Fibroblast of pulmonary artery (primary cell): ENCODE data around the gene TNS3.

Source experiments
- DNase-seq: peaks from one replicate; pipeline ENCODE4 v3.0.0-alpha.2; 2010; ENCODE audit warnings: low read depth
- H3K4me3 ChIP-seq: replicated peaks from 2 replicates; pipeline ENCODE4 v1.5.1; 2011; ENCODE audit warnings: low read depth, mild to moderate bottlenecking, control low read depth, low read length, moderate library complexity
- TF ChIP-seq, protein P1 (sequence below): IDR thresholded peaks from 2 replicates; pipeline ENCODE4 v1.5.1; 2011; ENCODE audit warnings: mild to moderate bottlenecking, control low read depth, low read length, inconsistent platforms; ENCODE audit errors: missing control alignments

TNS3 gene

DNA sequence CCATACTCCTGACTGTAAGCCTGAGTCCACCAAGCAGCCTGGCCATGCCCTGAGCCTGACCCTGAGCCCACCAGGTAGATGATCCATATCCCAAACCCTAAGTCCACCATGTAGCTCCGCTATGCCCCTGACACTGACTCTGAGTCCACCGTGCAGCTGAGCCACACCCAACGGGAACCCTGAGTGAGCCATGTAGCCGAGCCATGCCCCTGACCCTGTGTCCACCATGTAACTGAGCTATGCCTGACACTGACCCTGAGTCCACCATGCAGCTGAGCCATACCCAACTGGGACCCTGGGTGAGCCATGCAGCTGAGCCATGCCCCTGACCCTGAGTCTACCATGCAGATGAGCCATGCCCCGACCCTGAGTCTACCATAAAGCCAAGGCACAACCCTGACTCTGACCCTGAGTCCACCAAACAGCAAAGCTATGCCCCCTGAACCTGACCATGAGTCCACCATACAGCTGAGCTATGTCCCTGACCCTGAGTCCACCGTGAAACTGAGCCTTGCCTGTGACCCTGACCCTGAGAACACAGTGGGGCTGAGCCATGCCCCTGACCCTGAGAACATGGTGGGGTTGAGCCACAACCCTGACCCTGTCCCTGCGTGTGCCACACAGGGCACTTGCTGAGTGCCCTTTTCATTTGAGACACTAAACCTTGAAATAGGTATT, 299.8 kb downstream of the TNS3 start:
- TF ChIP-seq, protein P1, sequence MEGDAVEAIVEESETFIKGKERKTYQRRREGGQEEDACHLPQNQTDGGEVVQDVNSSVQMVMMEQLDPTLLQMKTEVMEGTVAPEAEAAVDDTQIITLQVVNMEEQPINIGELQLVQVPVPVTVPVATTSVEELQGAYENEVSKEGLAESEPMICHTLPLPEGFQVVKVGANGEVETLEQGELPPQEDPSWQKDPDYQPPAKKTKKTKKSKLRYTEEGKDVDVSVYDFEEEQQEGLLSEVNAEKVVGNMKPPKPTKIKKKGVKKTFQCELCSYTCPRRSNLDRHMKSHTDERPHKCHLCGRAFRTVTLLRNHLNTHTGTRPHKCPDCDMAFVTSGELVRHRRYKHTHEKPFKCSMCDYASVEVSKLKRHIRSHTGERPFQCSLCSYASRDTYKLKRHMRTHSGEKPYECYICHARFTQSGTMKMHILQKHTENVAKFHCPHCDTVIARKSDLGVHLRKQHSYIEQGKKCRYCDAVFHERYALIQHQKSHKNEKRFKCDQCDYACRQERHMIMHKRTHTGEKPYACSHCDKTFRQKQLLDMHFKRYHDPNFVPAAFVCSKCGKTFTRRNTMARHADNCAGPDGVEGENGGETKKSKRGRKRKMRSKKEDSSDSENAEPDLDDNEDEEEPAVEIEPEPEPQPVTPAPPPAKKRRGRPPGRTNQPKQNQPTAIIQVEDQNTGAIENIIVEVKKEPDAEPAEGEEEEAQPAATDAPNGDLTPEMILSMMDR, result no peak

DNA sequence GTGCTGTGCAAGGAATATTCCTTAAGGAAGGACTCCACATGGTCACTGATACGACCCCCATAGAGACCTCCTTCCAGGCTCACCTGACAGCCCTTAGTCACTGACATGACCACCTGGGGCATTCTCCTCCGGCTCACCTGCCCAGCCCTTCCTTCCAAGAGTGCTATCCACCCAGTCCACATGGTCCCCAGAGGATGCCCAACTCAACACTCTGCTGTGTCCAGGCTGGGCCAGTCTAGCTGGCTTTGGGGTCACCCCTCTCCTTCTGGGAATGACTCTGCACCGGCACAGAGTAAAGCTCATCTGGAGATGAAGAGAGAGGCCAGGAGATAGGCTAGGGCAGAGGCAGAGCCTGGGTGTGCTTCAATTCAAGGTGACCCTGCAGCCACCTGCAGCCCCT, 300.8 kb downstream of the TNS3 start:
- TF ChIP-seq, protein P1, result no peak
- no peak overlapping the region for H3K4me3 ChIP-seq
- DNase-seq, result no peak

More for the DNA sequence above, 299.8 kb downstream of the TNS3 start:
- H3K4me3 ChIP-seq, result no peak overlapping the region
- DNase-seq, result no peak

DNA sequence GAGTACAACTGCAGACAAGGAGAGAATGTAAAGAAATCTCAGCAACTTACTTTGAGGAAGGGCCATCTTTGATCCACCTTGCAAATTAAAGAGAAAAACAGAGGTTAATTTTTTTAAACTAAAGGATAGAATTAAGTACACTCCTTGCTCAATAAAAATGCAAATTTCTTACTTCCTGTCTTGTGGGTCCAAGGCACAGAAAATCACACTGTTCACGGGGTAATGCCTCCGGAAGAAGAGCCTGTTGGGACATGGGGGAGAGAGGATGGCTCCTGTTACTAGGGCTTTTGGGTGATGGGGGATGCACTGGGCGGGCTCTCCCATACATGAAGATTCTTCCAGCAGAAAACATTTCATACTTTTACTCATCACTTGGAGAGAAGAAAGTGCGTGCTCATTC, 301.8 kb downstream of the TNS3 start:
- no peak for DNase-seq
- TF ChIP-seq, protein P1, result no peak
- no peak overlapping the region for H3K4me3 ChIP-seq

DNA sequence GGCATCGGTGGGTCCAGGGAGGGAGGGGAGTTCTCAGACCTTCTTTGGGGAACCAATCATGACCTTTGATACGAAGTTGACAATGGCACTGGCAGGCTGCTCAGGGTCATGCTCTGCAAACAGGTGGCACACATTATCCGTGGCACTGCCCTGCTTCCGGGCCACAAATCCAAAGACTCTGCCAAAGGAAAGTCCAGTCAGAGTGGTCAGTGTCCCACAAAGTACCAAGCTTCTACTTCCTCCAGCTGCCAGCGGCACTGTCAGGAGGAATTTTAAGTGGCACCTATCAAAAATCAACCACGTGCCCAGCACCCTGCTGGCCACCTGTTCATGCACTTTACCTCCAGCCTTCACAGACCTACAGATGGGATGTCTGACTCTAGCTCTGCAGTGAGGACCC, 303.9 kb downstream of the TNS3 start:
- no peak overlapping the region for H3K4me3 ChIP-seq
- TF ChIP-seq, protein P1, result no peak
- no peak for DNase-seq

DNA sequence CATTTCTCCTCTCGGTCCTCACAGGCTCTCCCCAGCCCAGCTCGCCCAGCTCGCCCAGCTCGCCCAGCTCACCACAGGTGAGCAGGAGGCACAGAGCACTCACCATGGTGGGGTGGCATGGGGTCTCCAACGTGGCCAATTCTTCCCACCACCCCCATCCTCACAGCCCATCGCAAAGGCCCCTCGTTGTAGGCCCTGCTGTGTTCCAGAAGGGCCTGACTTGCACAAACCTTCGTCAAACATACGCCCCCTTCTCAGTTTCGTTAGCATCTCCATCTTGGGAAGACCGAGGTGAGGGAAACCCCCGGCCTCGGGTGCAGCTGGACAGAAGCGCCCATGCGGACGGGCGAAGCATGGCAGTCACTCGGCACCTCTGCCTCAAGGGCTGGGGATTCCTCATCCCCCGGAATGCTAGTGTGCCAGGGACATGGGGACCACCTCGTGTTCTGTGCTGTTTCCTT, 304.6 kb downstream of the TNS3 start:
- H3K4me3 ChIP-seq, result no peak overlapping the region
- DNase-seq, result no peak
- TF ChIP-seq, protein P1, result no peak

DNA sequence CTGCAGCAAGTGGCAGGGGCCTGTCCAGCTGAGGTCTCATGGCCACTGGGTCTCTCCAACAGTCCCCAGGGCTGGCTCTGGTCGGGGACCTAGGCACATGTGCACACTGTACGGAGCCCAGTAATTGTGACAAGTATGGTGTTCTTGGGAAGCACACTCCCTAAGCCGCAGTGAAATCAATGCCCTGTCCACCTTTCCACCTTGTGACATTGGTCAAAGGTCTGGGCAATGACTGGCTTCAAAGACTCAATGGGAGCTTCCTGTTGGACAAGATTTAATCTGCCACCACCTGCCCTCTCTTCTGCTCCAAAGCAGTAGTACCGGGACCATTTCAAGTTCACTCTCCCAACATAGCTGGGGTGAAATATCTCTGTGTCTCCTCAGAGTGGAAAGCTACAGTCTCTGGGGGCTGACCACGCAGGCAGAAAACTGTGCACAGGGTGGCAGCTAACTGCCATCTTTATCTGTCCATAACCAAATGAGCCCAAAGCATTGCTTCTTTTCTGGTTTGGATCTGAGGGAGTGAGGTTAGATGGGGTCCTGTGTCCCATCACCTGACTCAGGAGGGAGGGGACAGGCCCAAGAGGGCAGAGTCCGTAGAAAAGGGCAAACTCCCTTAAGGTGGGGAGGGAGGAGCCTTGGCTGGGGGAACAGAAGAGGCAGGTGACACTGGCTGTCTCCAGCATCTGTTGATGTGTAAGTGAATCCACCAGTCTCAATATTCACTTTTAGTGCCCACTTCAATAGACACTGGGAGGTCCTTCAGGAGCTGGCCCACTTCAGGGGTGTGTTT, 307.7 kb downstream of the TNS3 start:
- no peak for DNase-seq
- TF ChIP-seq, protein P1, result no peak
- no peak overlapping the region for H3K4me3 ChIP-seq

DNA sequence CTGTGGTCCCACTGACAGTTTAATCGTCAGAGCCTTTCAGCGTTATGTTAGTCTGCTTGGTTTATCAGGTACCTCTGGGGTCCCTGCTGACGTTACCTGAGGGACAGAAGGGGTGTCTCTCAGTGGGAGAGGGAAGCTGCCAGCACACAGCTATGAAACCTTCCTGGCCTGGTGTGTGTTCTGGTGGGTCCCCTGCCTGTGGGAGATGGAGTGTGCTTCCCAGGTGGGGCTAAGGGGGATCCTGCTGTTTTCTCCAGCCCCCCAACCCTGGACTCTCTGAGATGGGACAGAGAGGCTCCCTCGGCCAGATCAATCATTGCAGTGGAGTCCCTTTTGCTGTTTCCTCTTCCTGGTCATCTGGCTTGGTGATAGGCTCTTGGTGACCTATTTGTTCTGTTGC, 308.8 kb downstream of the TNS3 start:
- H3K4me3 ChIP-seq, result no peak overlapping the region
- no peak for DNase-seq
- TF ChIP-seq, protein P1, result no peak
